Measurements from ENCODE around the gene PELI2.

DNA sequence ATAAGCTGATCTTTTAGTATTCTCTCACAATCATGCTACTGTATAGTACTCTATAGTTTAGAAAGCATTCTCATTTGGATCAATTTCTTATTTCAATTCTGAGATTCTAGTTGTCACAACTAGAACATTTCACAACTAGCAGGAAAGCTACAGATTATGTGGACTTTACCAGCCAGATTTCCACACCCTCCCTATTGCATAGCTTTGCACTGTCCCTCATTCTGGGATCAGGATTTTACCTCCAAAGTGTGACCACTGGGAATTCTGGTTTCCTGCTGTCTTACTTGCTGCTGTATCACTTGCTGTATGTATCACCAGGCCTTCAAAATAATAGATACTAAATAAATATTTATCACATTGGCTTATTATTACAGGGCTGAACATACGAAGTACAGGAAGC is 10.2 kb upstream of the PELI2 start:
- TF ChIP-seq RARB (CRISPR knock-in tag; IDR thresholded peaks at IDR 0.05) (no peak), SNAI2 (CRISPR knock-in tag; IDR thresholded peaks at IDR 0.05) (no peak), GLIS3 (CRISPR knock-in tag; IDR thresholded peaks at IDR 0.05) (no peak), TSHZ2 (CRISPR knock-in tag; IDR thresholded peaks at IDR 0.05) (no peak), TOX (CRISPR knock-in tag; IDR thresholded peaks at IDR 0.05; ENCODE audit: borderline replicate concordance) (no peak), ZNF565 (CRISPR knock-in tag; conservative IDR thresholded peaks at IDR 0.05; ENCODE audit: low read depth) (no peak), PATZ1 (CRISPR knock-in tag; IDR thresholded peaks at IDR 0.05; ENCODE audit: borderline replicate concordance) (no peak), ESRRG (CRISPR knock-in tag; IDR thresholded peaks at IDR 0.05) (no peak)
- TF ChIP-seq, protein P1, sequence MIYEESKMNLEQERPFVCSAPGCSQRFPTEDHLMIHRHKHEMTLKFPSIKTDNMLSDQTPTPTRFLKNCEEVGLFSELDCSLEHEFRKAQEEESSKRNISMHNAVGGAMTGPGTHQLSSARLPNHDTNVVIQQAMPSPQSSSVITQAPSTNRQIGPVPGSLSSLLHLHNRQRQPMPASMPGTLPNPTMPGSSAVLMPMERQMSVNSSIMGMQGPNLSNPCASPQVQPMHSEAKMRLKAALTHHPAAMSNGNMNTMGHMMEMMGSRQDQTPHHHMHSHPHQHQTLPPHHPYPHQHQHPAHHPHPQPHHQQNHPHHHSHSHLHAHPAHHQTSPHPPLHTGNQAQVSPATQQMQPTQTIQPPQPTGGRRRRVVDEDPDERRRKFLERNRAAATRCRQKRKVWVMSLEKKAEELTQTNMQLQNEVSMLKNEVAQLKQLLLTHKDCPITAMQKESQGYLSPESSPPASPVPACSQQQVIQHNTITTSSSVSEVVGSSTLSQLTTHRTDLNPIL (CRISPR knock-in tag; IDR thresholded peaks at IDR 0.05; ENCODE audit: low read depth): no peak

Measured in SK-N-SH treated with all-trans-retinoic acid at 6 μM for 48 hours (cell line).